Measurements from ENCODE around the gene NKAIN4.

Gene NKAIN4

GRCh38 chr20:63288581-63289251, 34.5 kb upstream of the NKAIN4 start:
- no peak for FAIRE-seq
- peak; percentile 12 for DNase-seq (ENCODE audit: low spot score)

GRCh38 chr20:63287697-63288580, 33.7 kb upstream of the NKAIN4 start:
- FAIRE-seq = no peak
- no peak for DNase-seq (ENCODE audit: low spot score)

GRCh38 chr20:63286781-63287696, 32.8 kb upstream of the NKAIN4 start:
- FAIRE-seq = no peak

GRCh38 chr20:63285636-63286615, 31.7 kb upstream of the NKAIN4 start:
- FAIRE-seq (no peak), DNase-seq (ENCODE audit: low spot score) (no peak)

More at GRCh38 chr20:63286781-63287696, 32.8 kb upstream of the NKAIN4 start:
- no peak for DNase-seq (ENCODE audit: low spot score)

- DNase-seq (ENCODE audit: low spot score) (no peak), FAIRE-seq (no peak)
Observed at GRCh38 chr20:63284981-63285524, 30.8 kb upstream of the NKAIN4 start.

- FAIRE-seq (no peak), DNase-seq (ENCODE audit: low spot score) (no peak)
Observed at GRCh38 chr20:63284544-63284949, 30.3 kb upstream of the NKAIN4 start.

GRCh38 chr20:63284083-63284440, 29.8 kb upstream of the NKAIN4 start:
- no peak for DNase-seq (ENCODE audit: low spot score)
- no peak for FAIRE-seq

GRCh38 chr20:63283397-63284082, 29.3 kb upstream of the NKAIN4 start:
- FAIRE-seq (no peak), DNase-seq (ENCODE audit: low spot score) (no peak)

- no peak for FAIRE-seq
Observed at GRCh38 chr20:63282946-63283345, 28.7 kb upstream of the NKAIN4 start.

GRCh38 chr20:63281742-63282665, 27.7 kb upstream of the NKAIN4 start:
- DNase-seq (ENCODE audit: low spot score) (no peak), FAIRE-seq (no peak)

More at GRCh38 chr20:63282946-63283345, 28.7 kb upstream of the NKAIN4 start:
- DNase-seq (ENCODE audit: low spot score) = no peak

GRCh38 chr20:63280929-63281545, 26.8 kb upstream of the NKAIN4 start:
- no peak for FAIRE-seq
- no peak for DNase-seq (ENCODE audit: low spot score)

GRCh38 chr20:63280371-63280770, 26.1 kb upstream of the NKAIN4 start:
- no peak for DNase-seq (ENCODE audit: low spot score)
- no peak for FAIRE-seq

- DNase-seq (ENCODE audit: low spot score) (no peak), FAIRE-seq (no peak)
Observed at GRCh38 chr20:63279931-63280330, 25.7 kb upstream of the NKAIN4 start.

- DNase-seq (ENCODE audit: low spot score) (no peak), FAIRE-seq (no peak)
Observed at GRCh38 chr20:63278661-63279060, 24.4 kb upstream of the NKAIN4 start.

- no peak for DNase-seq (ENCODE audit: low spot score)
- FAIRE-seq = no peak
Observed at GRCh38 chr20:63277466-63278272, 23.4 kb upstream of the NKAIN4 start.

GRCh38 chr20:63276956-63277355, 22.7 kb upstream of the NKAIN4 start:
- FAIRE-seq (no peak), DNase-seq (ENCODE audit: low spot score) (no peak)

- FAIRE-seq (no peak), DNase-seq (ENCODE audit: low spot score) (no peak)
Observed at GRCh38 chr20:63275825-63276224, 21.6 kb upstream of the NKAIN4 start.
